Astrocyte of the spinal cord (primary cell): ENCODE results near the gene ZMYND19.

Experiments used
- DNase-seq: peaks from one replicate; pipeline ENCODE4 v3.0.0; 2011; ENCODE audit warnings: low read depth, low spot score
- H3K4me3 ChIP-seq: 2 replicates; pipeline ENCODE4 v1.5.1; 2011; ENCODE audit warnings: low read depth, mild to moderate bottlenecking, low read length, moderate library complexity
- CTCF ChIP-seq: IDR thresholded peaks from 2 replicates; pipeline ENCODE4 v1.5.1; 2012; ENCODE audit warnings: low read depth, mild to moderate bottlenecking, low read length, inconsistent platforms
- in situ Hi-C: cut with HindIII; loops from 2 replicates; pipeline ENCODE4 v1.10.0; 2017; ENCODE audit warnings: low sequenced_read_pairs

ZMYND19 gene

GRCh38 chr9:137620581-137620980 lies 30.3 kb upstream of the ZMYND19 start:
- no peak for DNase-seq
- TF ChIP-seq CTCF: no peak
- no peak overlapping the region for H3K4me3 ChIP-seq
- in situ Hi-C loops: no loop called here

GRCh38 chr9:137620048-137620405 lies 29.7 kb upstream of the ZMYND19 start:
- no peak for TF ChIP-seq CTCF
- H3K4me3 ChIP-seq: peak overlapping the region; percentile 81
- no peak for DNase-seq
- in situ Hi-C loops: no loop called here

GRCh38 chr9:137619240-137620047 lies 29.1 kb upstream of the ZMYND19 start:
- DNase-seq: peak; percentile 48
- TF ChIP-seq CTCF: no peak
- H3K4me3 ChIP-seq: peak overlapping the region; percentile 81
- in situ Hi-C loops: no loop called here

GRCh38 chr9:137618105-137619067 lies 28.1 kb upstream of the ZMYND19 start, which contains the start of gene EHMT1:
EHMT1 (plus strand) TSS chr9:137619005; CDS start chr9:137619029, 24 bp downstream.
- no peak for TF ChIP-seq CTCF
- in situ Hi-C loops: no loop called here
- peak within 1 kb of the TSS; percentile 96 for H3K4me3 ChIP-seq
- DNase-seq: peak; percentile 71

- in situ Hi-C loops: no loop called here
- no peak overlapping the region for H3K4me3 ChIP-seq
- DNase-seq: no peak
- no peak for TF ChIP-seq CTCF
Observed at GRCh38 chr9:137615387-137615871, 25.1 kb upstream of the ZMYND19 start.

GRCh38 chr9:137614631-137615386 lies 24.5 kb upstream of the ZMYND19 start:
- H3K4me3 ChIP-seq: no peak overlapping the region
- no peak for TF ChIP-seq CTCF
- no peak for DNase-seq
- in situ Hi-C loops: no loop called here
